Measurements from ENCODE around the gene PDZD2.

- TF ChIP-seq JUND (IDR thresholded peaks at IDR 0.05) (no peak), YY1 (IDR thresholded peaks at IDR 0.05; ENCODE audit: extremely low read depth, insufficient replicate concordance, low read depth, low read length) (no peak)
Observed at GRCh38 chr5:31731710-31732301, 92.9 kb downstream of the PDZD2 start.
